OCI-M1 (cell line): ENCODE results near the gene PROM1.

Experiments used
- DNase-seq: peaks from one replicate; lab custom pipeline; 2025; lab: John Stamatoyannopoulos, UW

PROM1 gene

GRCh38 chr4:15938640-15939039, 145.2 kb downstream of the PROM1 start, which contains the start of gene FGFBP1:
TSS of gene FGFBP1 (minus strand) at chr4:15938740. CDS start at chr4:15936632, 2,108 bp downstream.
- DNase-seq = no peak

GRCh38 chr4:15938182-15938581, 145.6 kb downstream of the PROM1 start:
- DNase-seq = no peak

- no peak for DNase-seq
These were observed 147.3 kb downstream of the PROM1 start for GRCh38 chr4:15936495-15936894.

- no peak for DNase-seq
These were observed 148.1 kb downstream of the PROM1 start for GRCh38 chr4:15935504-15936402.

GRCh38 chr4:15934259-15934658, 149.6 kb downstream of the PROM1 start:
- DNase-seq = no peak

GRCh38 chr4:15931451-15932210, 152.2 kb downstream of the PROM1 start:
- no peak for DNase-seq

- no peak for DNase-seq
These were observed 153.5 kb downstream of the PROM1 start for GRCh38 chr4:15930314-15930713.

GRCh38 chr4:15929540-15929939, 154.3 kb downstream of the PROM1 start:
- DNase-seq = no peak

- DNase-seq = no peak
These were observed 154.9 kb downstream of the PROM1 start for GRCh38 chr4:15928883-15929282.

GRCh38 chr4:15926486-15926885, 157.3 kb downstream of the PROM1 start:
- no peak for DNase-seq

- DNase-seq = no peak
These were observed 158.0 kb downstream of the PROM1 start for GRCh38 chr4:15925830-15926229.

- no peak for DNase-seq
These were observed 162.3 kb downstream of the PROM1 start for GRCh38 chr4:15921592-15921932.

- DNase-seq = no peak
These were observed 162.9 kb downstream of the PROM1 start for GRCh38 chr4:15920723-15921591.

GRCh38 chr4:15918484-15919129, 165.2 kb downstream of the PROM1 start:
- DNase-seq = no peak
